B cell (primary cell): ENCODE measurements around the gene MDK. TPM values are rescaled to one million over a fixed set of nuclear protein-coding genes. Genes with fewer than 3 reads are reported as not detected.

ENCODE experiments used
- ATAC-seq: fragments of 200-7000 bp; cut with Tn5 transposase; one replicate; pipeline ENCODE4 v1.10.0; 2021; ENCODE audit warnings: low read depth, mild to moderate bottlenecking, moderate number of reproducible peaks, moderate library complexity
- CTCF ChIA-PET: fragments of 350-600 bp; sonication (Branson Sonifier 250); formaldehyde crosslinking; loops from one replicate; lab custom pipeline; 2021; ENCODE audit warnings: antibody characterized with exemption, inconsistent platforms; lab: Charles Lee
- POLR2A ChIA-PET: fragments of 350-600 bp; sonication (Branson Sonifier 250); formaldehyde crosslinking; loops from one replicate; lab custom pipeline; 2021; ENCODE audit warnings: antibody characterized with exemption; lab: Charles Lee
- DNase-seq: peaks from one replicate; pipeline ENCODE4 v3.0.0; 2013
- H2AFZ ChIP-seq: 2 replicates; pipeline ENCODE4 v1.6.1; 2012; ENCODE audit warnings: mild to moderate bottlenecking, low read depth, low read length; ENCODE audit not compliant: insufficient read depth, poor library complexity, severe bottlenecking
- H3K27ac ChIP-seq, 2 donors: 1 replicate in 1 of 2; 2 replicates in 1 of 2; pipeline ENCODE4 v1.5.1; 2012 to 2013; ENCODE audit warnings: low read length in 2 of 2, mild to moderate bottlenecking in 2 of 2, moderate library complexity in 1 of 2
- H3K27me3 ChIP-seq, 4 experiments: fragments of 200-600 bp in 1 of 4; sonication (generic) in 1 of 4; replicated peaks in 1 of 4; 1 replicate in 2 of 4; 2 replicates in 2 of 4; pipeline versions ENCODE4 v1.6.1 to v1.7.0; 2013 to 2016; ENCODE audit warnings: low read length in 3 of 4, mild to moderate bottlenecking in 2 of 4, mixed read lengths in 1 of 4, moderate library complexity in 1 of 4; ENCODE audit not compliant: insufficient read depth in 4 of 4, control insufficient read depth in 3 of 4; ENCODE audit errors: control extremely low read depth in 1 of 4
- H3K36me3 ChIP-seq, 2 experiments: replicated peaks in 1 of 2; 1 replicate in 1 of 2; 2 replicates in 1 of 2; pipeline versions ENCODE4 v1.6.1 to v1.7.1; 2013; ENCODE audit warnings: low read length in 1 of 2; ENCODE audit not compliant: insufficient read depth in 2 of 2, control insufficient read depth in 1 of 2; ENCODE audit errors: control extremely low read depth in 1 of 2, extremely low read depth in 1 of 2
- H3K4me1 ChIP-seq, 2 donors: fragments of 200-600 bp in 1 of 2; sonication (generic) in 1 of 2; 1 replicate in 1 of 2; 2 replicates in 1 of 2; pipeline versions ENCODE4 v1.5.1 to v1.6.1; 2013 to 2017; ENCODE audit warnings: low read length in 2 of 2; ENCODE audit not compliant: control insufficient read depth in 2 of 2, insufficient read depth in 2 of 2
- H3K4me2 ChIP-seq: replicated peaks from 2 replicates; pipeline ENCODE3; 2012; ENCODE audit warnings: mild to moderate bottlenecking, low read depth, low read length; ENCODE audit not compliant: poor library complexity, severe bottlenecking
- H3K4me3 ChIP-seq, 5 experiments: fragments of 200-600 bp in 1 of 5; sonication (generic) in 1 of 5; 1 replicate in 3 of 5; 2 replicates in 2 of 5; pipeline versions ENCODE4 v1.5.1 to v1.7.0; 2011 to 2016; ENCODE audit warnings: low read length in 4 of 5, mild to moderate bottlenecking in 4 of 5, low read depth in 2 of 5, control low read depth in 1 of 5, moderate library complexity in 1 of 5; ENCODE audit not compliant: insufficient read depth in 1 of 5; ENCODE audit errors: control extremely low read depth in 1 of 5, extremely low read depth in 1 of 5
- H3K79me2 ChIP-seq: fragments of 200-600 bp; sonication (generic); one replicate; pipeline ENCODE4 v1.6.0; 2016; ENCODE audit warnings: low read length; ENCODE audit not compliant: control insufficient read depth, insufficient read depth
- H3K9ac ChIP-seq: fragments of 200-600 bp; sonication (generic); 2 replicates; pipeline ENCODE4 v1.6.1; 2017; ENCODE audit warnings: mild to moderate bottlenecking, low read length, moderate library complexity
- H3K9me3 ChIP-seq, 3 donors: one replicate each; pipeline versions ENCODE4 v1.6.1 to v1.7.1; 2013; ENCODE audit warnings: low read length in 2 of 3; ENCODE audit not compliant: control insufficient read depth in 2 of 3, insufficient read depth in 1 of 3; ENCODE audit errors: control extremely low read depth in 1 of 3
- H4K20me1 ChIP-seq: 2 replicates; pipeline ENCODE4 v1.6.0; 2012; ENCODE audit warnings: mild to moderate bottlenecking, low read length; ENCODE audit not compliant: insufficient read depth, control insufficient read depth, poor library complexity, severe bottlenecking
- H3K27ac Mint-ChIP-seq: one replicate; pipeline ENCODE4 v1.8.0; 2021; ENCODE audit warnings: mixed read lengths
- H3K27me3 Mint-ChIP-seq: one replicate; pipeline ENCODE4 v1.8.0; 2021; ENCODE audit warnings: mixed read lengths
- H3K4me1 Mint-ChIP-seq: one replicate; pipeline ENCODE4 v1.8.0; 2021; ENCODE audit warnings: mixed read lengths
- H3K4me3 Mint-ChIP-seq: one replicate; pipeline ENCODE4 v1.8.0; 2021; ENCODE audit warnings: mixed read lengths
- H3K9me3 Mint-ChIP-seq: one replicate; pipeline ENCODE4 v1.8.0; 2022; ENCODE audit warnings: mixed read lengths; ENCODE audit not compliant: insufficient read depth
- EZH2 ChIP-seq: IDR thresholded peaks from 2 replicates; pipeline ENCODE4 v1.6.1; 2012; ENCODE audit warnings: borderline replicate concordance, low read depth, mild to moderate bottlenecking, moderate library complexity, low read length; ENCODE audit not compliant: insufficient read depth, poor library complexity, severe bottlenecking
- WGBS: methylation state at CpG from one replicate; pipeline ENCODE4 v1.1.5; 2013; ENCODE audit warnings: missing lambda C conversion rate; ENCODE audit not compliant: insufficient coverage; 5-methylcytosine and 5-hydroxymethylcytosine counted together
- intact Hi-C: fragments of 100-400 bp; cut with micrococcal nuclease; formaldehyde crosslinking; loops from one replicate; pipeline ENCODE4 v1.10.0; 2022
- polyA plus RNA-seq: library from polyadenylated mRNA; depleted of rRNA; stranded (reverse); fragments of >200 nt; gene quantifications from 2 replicates; pipeline ENCODE4 v1.2.3, GENCODE V29; 2012
- total RNA-seq, 2 donors: library from RNA; stranded (reverse); fragments of 120-200 nt in 1 of 2; gene quantifications; 1 replicate in 1 of 2; 2 replicates in 1 of 2; pipeline versions ENCODE4 v1.2.3 to v1.2.4, GENCODE V29; 2013 to 2022
- TF ChIP-seq, protein P1 (sequence below): fragments of 200-600 bp; IDR thresholded peaks from one replicate; pipeline ENCODE4 v1.8.0; 2022; ENCODE audit warnings: antibody characterized with exemption, mild to moderate bottlenecking

Gene MDK
- total and polyA plus RNA-seq, 2 donors (not counting 1 experiment from before 2014, with no cell fraction given): 1.5 to 2.6 TPM

DNA sequence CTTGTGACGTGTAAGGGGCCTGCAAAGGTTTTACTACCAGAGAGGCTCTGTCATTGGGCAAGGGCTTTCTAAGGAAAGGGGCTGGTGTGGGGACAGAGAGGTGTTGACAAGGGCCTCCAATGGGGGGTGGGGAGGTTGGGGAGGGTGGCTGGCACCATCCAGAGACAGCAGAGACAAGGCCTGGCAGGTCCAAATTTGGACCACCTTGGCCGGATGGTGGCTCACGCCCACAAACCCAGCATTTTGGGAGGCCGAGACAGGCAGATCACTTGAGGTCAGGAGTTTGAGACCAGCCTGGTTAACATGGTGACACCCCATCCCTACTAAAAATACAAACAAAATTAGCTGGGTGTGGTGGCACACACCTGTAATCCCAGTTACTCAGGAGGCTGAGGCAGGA lies 12.3 kb downstream of the MDK start:
- Histone ChIP-seq H3K27me3 (peaks cover 0 to 37% (median 24%) of the 10 kb centered on the region in 4 experiments), H3K4me1 (peaks cover 28 to 37% of the 10 kb centered on the region in 2 donors), H3K36me3 (no peaks in the 10 kb centered on the region), H3K4me2 (no peak overlapping the region), H3K27ac (no peak overlapping the region), H2AFZ (no peak overlapping the region), H4K20me1 (peaks cover 21% of the 10 kb centered on the region), H3K9ac (no peak overlapping the region), H3K79me2 (no peaks in the 10 kb centered on the region), H3K4me3 (no peak overlapping the region), H3K9me3 (peaks cover 0 to 19% (median 0%) of the 10 kb centered on the region in 3 donors)
- Mint-ChIP-seq H3K27me3 (peaks cover 20% of the 10 kb centered on the region), H3K9me3 (no peaks in the 10 kb centered on the region), H3K27ac (peak overlapping the region; percentile 32), H3K4me3 (peak overlapping the region; percentile 76), H3K4me1 (peaks cover 19% of the 10 kb centered on the region)
- ATAC-seq (no peak), DNase-seq (no peak)
- POLR2A ChIA-PET: no interaction called here
- TF ChIP-seq EZH2: no peak
- TF ChIP-seq, protein P1, sequence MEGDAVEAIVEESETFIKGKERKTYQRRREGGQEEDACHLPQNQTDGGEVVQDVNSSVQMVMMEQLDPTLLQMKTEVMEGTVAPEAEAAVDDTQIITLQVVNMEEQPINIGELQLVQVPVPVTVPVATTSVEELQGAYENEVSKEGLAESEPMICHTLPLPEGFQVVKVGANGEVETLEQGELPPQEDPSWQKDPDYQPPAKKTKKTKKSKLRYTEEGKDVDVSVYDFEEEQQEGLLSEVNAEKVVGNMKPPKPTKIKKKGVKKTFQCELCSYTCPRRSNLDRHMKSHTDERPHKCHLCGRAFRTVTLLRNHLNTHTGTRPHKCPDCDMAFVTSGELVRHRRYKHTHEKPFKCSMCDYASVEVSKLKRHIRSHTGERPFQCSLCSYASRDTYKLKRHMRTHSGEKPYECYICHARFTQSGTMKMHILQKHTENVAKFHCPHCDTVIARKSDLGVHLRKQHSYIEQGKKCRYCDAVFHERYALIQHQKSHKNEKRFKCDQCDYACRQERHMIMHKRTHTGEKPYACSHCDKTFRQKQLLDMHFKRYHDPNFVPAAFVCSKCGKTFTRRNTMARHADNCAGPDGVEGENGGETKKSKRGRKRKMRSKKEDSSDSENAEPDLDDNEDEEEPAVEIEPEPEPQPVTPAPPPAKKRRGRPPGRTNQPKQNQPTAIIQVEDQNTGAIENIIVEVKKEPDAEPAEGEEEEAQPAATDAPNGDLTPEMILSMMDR: no peak
- 92% methylated on average over 4 of the region's 4 CpGs for WGBS
- intact Hi-C loops: no loop called here
- CTCF ChIA-PET: interaction anchor here (1.1 kb wide), 1 partner anchor 11 kb away, joined by 3 read pairs; no protein-coding TSS in a partner anchor

DNA sequence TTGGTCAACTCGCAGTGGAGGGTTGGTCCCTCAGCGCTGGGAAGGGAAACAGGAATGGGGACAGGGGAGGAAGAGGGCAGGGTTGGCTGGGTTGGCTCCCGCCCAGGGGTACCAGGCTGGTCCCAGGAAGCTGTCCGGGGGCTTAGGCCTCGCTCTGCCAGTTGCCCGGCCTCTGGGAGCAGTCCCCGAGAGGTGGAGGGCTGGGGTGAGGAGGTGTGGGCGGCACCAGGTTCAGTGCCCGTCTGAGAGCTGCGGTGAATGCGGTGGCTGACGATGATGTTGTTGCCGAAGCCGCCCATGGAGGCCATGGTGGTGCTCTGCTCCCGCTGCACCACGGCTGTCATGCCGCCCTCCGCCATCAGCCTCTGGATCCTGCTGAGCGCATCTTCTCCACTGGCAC lies 16.1 kb downstream of the MDK start:
- Histone ChIP-seq H3K9me3 (peaks cover 0 to 7% (median 0%) of the 10 kb centered on the region in 3 donors), H4K20me1 (peaks cover 9% of the 10 kb centered on the region), H2AFZ (no peak overlapping the region), H3K9ac (no peak overlapping the region), H3K27me3 (peaks cover 0 to 7% (median 3%) of the 10 kb centered on the region in 4 experiments), H3K4me2 (no peak overlapping the region), H3K36me3 (peaks cover 0 to 4% of the 10 kb centered on the region in 2 experiments), H3K4me1 (peaks cover 7 to 10% of the 10 kb centered on the region in 2 donors), H3K79me2 (no peaks in the 10 kb centered on the region), H3K27ac (no peak overlapping the region), H3K4me3 (no peak overlapping the region)
- Mint-ChIP-seq H3K4me1 (peaks cover 7% of the 10 kb centered on the region), H3K27ac (no peak overlapping the region), H3K4me3 (no peak overlapping the region), H3K9me3 (no peaks in the 10 kb centered on the region), H3K27me3 (peaks cover 10% of the 10 kb centered on the region)
- POLR2A ChIA-PET: no interaction called here
- intact Hi-C loops: no loop called here
- WGBS: 96% methylated on average over 17 of the region's 19 CpGs
- no peak for TF ChIP-seq EZH2
- TF ChIP-seq, protein P1: no peak
- CTCF ChIA-PET: no interaction called here
- ATAC-seq (no peak), DNase-seq (no peak)
